Measurements from ENCODE around the gene SOHLH1. TPM values are rescaled to one million over a fixed set of nuclear protein-coding genes. Genes with fewer than 3 reads are reported as not detected.

Gene SOHLH1
- total RNA-seq, 1 experiment from 2014 or later, result not detected

GRCh38 chr9:135692410-135692809 lies 6.9 kb downstream of the SOHLH1 start (continued):
- TF ChIP-seq TP53 (CRISPR knock-in tag; IDR thresholded peaks at IDR 0.05), result no peak
- TF ChIP-seq, protein P1, sequence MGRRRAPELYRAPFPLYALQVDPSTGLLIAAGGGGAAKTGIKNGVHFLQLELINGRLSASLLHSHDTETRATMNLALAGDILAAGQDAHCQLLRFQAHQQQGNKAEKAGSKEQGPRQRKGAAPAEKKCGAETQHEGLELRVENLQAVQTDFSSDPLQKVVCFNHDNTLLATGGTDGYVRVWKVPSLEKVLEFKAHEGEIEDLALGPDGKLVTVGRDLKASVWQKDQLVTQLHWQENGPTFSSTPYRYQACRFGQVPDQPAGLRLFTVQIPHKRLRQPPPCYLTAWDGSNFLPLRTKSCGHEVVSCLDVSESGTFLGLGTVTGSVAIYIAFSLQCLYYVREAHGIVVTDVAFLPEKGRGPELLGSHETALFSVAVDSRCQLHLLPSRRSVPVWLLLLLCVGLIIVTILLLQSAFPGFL (CRISPR knock-in tag; IDR thresholded peaks at IDR 0.05; ENCODE audit: borderline replicate concordance), result no peak
- TF ChIP-seq ZNF512 (CRISPR knock-in tag; IDR thresholded peaks at IDR 0.05; ENCODE audit: borderline replicate concordance), result no peak
- no peak for TF ChIP-seq MLX (CRISPR knock-in tag; IDR thresholded peaks at IDR 0.05)
- TF ChIP-seq GTF2I (CRISPR knock-in tag; conservative IDR thresholded peaks at IDR 0.05), result no peak
- no peak for TF ChIP-seq NFYB (CRISPR knock-in tag; conservative IDR thresholded peaks at IDR 0.05; ENCODE audit: low read depth)
- no peak for TF ChIP-seq E2F5 (CRISPR knock-in tag; IDR thresholded peaks at IDR 0.05)
- no peak for TF ChIP-seq OVOL2 (CRISPR knock-in tag; IDR thresholded peaks at IDR 0.05; ENCODE audit: borderline replicate concordance)
- TF ChIP-seq NR3C1 (CRISPR knock-in tag; conservative IDR thresholded peaks at IDR 0.05; ENCODE audit: low read depth), result no peak
- TF ChIP-seq, protein P2, sequence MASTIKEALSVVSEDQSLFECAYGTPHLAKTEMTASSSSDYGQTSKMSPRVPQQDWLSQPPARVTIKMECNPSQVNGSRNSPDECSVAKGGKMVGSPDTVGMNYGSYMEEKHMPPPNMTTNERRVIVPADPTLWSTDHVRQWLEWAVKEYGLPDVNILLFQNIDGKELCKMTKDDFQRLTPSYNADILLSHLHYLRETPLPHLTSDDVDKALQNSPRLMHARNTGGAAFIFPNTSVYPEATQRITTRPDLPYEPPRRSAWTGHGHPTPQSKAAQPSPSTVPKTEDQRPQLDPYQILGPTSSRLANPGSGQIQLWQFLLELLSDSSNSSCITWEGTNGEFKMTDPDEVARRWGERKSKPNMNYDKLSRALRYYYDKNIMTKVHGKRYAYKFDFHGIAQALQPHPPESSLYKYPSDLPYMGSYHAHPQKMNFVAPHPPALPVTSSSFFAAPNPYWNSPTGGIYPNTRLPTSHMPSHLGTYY (CRISPR knock-in tag; IDR thresholded peaks at IDR 0.05), result no peak
- TF ChIP-seq MXD4 (CRISPR knock-in tag; IDR thresholded peaks at IDR 0.05; ENCODE audit: borderline replicate concordance), result no peak
- no peak for TF ChIP-seq RORB (CRISPR knock-in tag; IDR thresholded peaks at IDR 0.05)

DNA sequence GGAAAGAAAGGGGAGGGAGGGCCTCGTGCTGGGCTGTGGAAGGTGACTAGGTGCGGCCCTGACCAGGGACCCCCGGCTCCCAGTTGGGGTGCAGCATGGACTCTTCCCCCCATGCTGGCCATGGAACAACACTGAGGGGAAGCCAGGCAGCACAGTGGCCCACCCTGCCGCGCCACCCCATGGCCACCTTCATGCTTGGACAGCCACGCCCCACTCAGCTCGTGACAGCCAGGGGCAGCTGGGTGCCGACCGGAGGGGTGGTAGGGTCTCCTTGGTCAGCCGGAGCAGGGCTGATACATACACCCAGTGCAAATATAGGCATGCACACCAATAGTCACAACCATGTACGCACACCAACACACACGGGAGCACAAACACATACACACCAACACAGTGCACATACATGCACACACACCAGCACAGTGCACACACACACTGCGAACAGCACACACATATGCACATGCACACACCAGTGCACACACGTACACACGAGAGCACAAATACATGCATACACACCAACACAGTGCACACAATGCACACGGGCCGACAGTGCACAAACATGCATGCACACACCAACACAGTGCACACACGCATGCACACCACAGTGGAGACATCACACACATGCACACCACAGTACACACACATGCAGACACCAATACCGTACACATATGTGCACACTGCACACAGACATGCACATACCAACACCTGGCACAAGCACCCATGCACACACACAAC lies 8.3 kb downstream of the SOHLH1 start:
- TF ChIP-seq MYBL2 (CRISPR knock-in tag; IDR thresholded peaks at IDR 0.05) (no peak), GABPB1 (CRISPR knock-in tag; IDR thresholded peaks at IDR 0.05) (no peak), RELA (CRISPR knock-in tag; IDR thresholded peaks at IDR 0.05; ENCODE audit: borderline replicate concordance) (no peak), ZNF317 (CRISPR knock-in tag; IDR thresholded peaks at IDR 0.05; ENCODE audit: borderline replicate concordance, low read depth) (no peak), HMGA2 (CRISPR knock-in tag; IDR thresholded peaks at IDR 0.05) (no peak), NFYB (CRISPR knock-in tag; conservative IDR thresholded peaks at IDR 0.05; ENCODE audit: low read depth) (no peak), JUN (CRISPR knock-in tag; IDR thresholded peaks at IDR 0.05) (no peak), SMAD3 (CRISPR knock-in tag; IDR thresholded peaks at IDR 0.05; ENCODE audit: borderline replicate concordance) (no peak)
- TF ChIP-seq, protein P3, sequence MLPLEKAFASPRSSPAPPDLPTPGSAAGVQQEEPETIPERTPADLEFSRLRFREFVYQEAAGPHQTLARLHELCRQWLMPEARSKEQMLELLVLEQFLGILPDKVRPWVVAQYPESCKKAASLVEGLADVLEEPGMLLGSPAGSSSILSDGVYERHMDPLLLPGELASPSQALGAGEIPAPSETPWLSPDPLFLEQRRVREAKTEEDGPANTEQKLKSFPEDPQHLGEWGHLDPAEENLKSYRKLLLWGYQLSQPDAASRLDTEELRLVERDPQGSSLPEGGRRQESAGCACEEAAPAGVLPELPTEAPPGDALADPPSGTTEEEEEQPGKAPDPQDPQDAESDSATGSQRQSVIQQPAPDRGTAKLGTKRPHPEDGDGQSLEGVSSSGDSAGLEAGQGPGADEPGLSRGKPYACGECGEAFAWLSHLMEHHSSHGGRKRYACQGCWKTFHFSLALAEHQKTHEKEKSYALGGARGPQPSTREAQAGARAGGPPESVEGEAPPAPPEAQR (CRISPR knock-in tag; IDR thresholded peaks at IDR 0.05), result no peak
- TF ChIP-seq, protein P4, sequence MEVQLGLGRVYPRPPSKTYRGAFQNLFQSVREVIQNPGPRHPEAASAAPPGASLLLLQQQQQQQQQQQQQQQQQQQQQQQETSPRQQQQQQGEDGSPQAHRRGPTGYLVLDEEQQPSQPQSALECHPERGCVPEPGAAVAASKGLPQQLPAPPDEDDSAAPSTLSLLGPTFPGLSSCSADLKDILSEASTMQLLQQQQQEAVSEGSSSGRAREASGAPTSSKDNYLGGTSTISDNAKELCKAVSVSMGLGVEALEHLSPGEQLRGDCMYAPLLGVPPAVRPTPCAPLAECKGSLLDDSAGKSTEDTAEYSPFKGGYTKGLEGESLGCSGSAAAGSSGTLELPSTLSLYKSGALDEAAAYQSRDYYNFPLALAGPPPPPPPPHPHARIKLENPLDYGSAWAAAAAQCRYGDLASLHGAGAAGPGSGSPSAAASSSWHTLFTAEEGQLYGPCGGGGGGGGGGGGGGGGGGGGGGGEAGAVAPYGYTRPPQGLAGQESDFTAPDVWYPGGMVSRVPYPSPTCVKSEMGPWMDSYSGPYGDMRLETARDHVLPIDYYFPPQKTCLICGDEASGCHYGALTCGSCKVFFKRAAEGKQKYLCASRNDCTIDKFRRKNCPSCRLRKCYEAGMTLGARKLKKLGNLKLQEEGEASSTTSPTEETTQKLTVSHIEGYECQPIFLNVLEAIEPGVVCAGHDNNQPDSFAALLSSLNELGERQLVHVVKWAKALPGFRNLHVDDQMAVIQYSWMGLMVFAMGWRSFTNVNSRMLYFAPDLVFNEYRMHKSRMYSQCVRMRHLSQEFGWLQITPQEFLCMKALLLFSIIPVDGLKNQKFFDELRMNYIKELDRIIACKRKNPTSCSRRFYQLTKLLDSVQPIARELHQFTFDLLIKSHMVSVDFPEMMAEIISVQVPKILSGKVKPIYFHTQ (CRISPR knock-in tag; IDR thresholded peaks at IDR 0.05), result no peak
- TF ChIP-seq, protein P5, sequence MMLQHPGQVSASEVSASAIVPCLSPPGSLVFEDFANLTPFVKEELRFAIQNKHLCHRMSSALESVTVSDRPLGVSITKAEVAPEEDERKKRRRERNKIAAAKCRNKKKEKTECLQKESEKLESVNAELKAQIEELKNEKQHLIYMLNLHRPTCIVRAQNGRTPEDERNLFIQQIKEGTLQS (CRISPR knock-in tag; conservative IDR thresholded peaks at IDR 0.05), result no peak
- H3K9me3 Mint-ChIP-seq, result no peaks in the 10 kb centered on the region
- ChIA-PET CTCF (interaction anchor here (1.5 kb wide), 1 partner anchor 13 kb away, joined by 3 read pairs; no protein-coding TSS in a partner anchor), POLR2A (no interaction called here)
- no peaks in the 10 kb centered on the region for H3K27me3 Mint-ChIP-seq (ENCODE audit: low read depth)
- no peaks in the 10 kb centered on the region for H3K36me3 Mint-ChIP-seq
- DNase-seq (ENCODE audit: low spot score) (no peak), ATAC-seq (no peak)
- no peaks in the 10 kb centered on the region for H3K4me1 Mint-ChIP-seq
- peak overlapping the region; percentile 31; the same call in 1 of the 2 replicates for H3K27ac Mint-ChIP-seq
- no peak overlapping the region for H3K4me3 Mint-ChIP-seq

Data from WTC11 (cell line).